ENCODE data around the gene FOXN3.
A peak's percentile ranks its signal among the peaks of the same experiment; 100 is the strongest.

The FOXN3 gene

DNA sequence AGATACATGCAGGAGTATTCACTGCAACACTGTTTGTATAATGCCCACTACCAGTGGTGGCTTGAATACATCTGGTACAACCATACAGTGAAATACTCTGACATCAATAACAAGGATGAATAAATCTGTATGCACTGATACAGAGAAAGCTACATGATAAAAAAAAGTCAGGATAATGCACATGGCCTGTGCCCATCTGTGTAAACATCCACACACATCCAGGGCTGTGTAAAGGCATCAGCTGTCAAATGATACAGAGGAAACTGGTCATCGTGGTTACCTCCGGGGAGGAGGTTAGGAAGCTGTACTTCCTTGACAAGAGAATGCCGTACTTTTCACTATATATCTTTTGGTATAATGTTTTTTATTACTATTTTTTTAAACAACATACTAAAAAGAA, 176.6 kb downstream of the FOXN3 start:
- intact Hi-C loops (cut with DNase I; ENCODE audit: low total_unique reads): loop anchor here (10.0 kb wide), 1 partner anchor 174 kb away; the partner anchor contains the start of gene FOXN3
- H3K27ac ChIP-seq: peak overlapping the region; percentile 57 to 64
- no peak for DNase-seq
- no peaks in the 10 kb centered on the region for H3K9me3 ChIP-seq
- peaks cover 0 to 64% (median 41%) of the 10 kb centered on the region in 4 donors for H3K4me1 ChIP-seq
- no peaks in the 10 kb centered on the region for H3K27me3 ChIP-seq
- no peaks in the 10 kb centered on the region for H3K36me3 ChIP-seq
- H3K4me3 ChIP-seq: no peak overlapping the region
- TF ChIP-seq, protein P1, sequence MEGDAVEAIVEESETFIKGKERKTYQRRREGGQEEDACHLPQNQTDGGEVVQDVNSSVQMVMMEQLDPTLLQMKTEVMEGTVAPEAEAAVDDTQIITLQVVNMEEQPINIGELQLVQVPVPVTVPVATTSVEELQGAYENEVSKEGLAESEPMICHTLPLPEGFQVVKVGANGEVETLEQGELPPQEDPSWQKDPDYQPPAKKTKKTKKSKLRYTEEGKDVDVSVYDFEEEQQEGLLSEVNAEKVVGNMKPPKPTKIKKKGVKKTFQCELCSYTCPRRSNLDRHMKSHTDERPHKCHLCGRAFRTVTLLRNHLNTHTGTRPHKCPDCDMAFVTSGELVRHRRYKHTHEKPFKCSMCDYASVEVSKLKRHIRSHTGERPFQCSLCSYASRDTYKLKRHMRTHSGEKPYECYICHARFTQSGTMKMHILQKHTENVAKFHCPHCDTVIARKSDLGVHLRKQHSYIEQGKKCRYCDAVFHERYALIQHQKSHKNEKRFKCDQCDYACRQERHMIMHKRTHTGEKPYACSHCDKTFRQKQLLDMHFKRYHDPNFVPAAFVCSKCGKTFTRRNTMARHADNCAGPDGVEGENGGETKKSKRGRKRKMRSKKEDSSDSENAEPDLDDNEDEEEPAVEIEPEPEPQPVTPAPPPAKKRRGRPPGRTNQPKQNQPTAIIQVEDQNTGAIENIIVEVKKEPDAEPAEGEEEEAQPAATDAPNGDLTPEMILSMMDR (IDR thresholded peaks at IDR 0.05): no peak

DNA sequence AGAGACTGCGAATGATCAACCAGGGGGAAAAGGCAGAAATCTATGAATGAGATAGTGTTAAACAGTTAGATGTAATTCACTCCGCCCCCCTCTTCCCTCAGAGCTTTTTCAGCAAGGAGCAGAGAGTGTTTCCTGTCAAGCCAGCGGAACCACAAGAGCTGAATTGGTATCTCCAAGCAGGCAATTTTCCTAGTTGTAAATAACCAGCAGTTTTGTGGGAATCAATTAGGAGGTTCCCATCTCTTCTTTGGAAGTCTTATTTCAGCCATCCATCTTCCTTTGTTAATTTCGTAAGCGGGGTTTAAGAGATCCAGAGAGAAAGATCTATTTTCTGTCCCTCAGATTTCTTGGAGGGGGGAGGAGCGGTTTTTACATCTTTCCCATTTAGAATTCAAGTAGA, 178.0 kb downstream of the FOXN3 start:
- no peak overlapping the region for H3K4me3 ChIP-seq
- no peak overlapping the region for H3K27ac ChIP-seq
- H3K9me3 ChIP-seq: no peaks in the 10 kb centered on the region
- H3K4me1 ChIP-seq: peaks cover 0 to 63% (median 41%) of the 10 kb centered on the region in 4 donors
- H3K36me3 ChIP-seq: no peaks in the 10 kb centered on the region
- TF ChIP-seq, protein P1 (IDR thresholded peaks at IDR 0.05): no peak
- no peaks in the 10 kb centered on the region for H3K27me3 ChIP-seq
- no peak for DNase-seq
- intact Hi-C loops (cut with DNase I; ENCODE audit: low total_unique reads): loop anchor here (10.0 kb wide), 3 partner anchors 66 to 676 kb away; no protein-coding TSS in a partner anchor

DNA sequence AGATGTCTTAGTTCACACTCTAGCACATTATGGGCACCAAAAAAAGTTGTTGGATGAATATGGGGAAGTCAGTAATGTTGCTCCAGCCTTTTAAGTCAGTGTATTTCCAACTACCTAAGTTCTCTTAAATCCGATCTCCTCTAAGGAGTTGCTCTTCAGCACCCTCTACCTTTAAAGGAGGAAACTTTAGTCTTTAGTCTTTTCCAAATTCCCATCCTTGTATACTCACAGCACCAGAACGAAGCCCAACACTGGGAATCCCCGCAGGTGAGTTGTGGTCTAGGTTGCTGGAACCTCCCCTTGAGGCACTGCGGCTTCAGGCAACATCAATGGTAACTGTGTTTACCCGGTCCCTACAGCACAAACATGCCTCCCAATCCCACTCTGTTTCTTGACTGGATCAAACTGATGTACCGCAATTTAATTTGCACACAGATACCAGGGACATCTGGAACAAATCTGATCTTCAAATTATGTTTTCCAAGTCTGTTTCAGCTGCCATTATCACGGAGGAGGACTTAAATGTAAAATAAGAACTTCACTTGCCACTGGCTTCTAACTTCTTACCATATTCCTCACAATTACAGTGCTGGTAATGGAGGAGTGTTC, 179.0 kb downstream of the FOXN3 start:
- TF ChIP-seq, protein P1 (IDR thresholded peaks at IDR 0.05): peak; percentile 45 to 51
- intact Hi-C loops (cut with DNase I; ENCODE audit: low total_unique reads): loop anchor here (10.0 kb wide), 3 partner anchors 67 to 677 kb away; no protein-coding TSS in a partner anchor
- Histone ChIP-seq H3K36me3 (no peaks in the 10 kb centered on the region), H3K4me1 (peaks cover 0 to 59% (median 33%) of the 10 kb centered on the region in 4 donors), H3K9me3 (no peaks in the 10 kb centered on the region), H3K27me3 (no peaks in the 10 kb centered on the region), H3K27ac (peak overlapping the region in 1 of 2 donors; percentile 5), H3K4me3 (no peak overlapping the region)
- no peak for DNase-seq

DNA sequence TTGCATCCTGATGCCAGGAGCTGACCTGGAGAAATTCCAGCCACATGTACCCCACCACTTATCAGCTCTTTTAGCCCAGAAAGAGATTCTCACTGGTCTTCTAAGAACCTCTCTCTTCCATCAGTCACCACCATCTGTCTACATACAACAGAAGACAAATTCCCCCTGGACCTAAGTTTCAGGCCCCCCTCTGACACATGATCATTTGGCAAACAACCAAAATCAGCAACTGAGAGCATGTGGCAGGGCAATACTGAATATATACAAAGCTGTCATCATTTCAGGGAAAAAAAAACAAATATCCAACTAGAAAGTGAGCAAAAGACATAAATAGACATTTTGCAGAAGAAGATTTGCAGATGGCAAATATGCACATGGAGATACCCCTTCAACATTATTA, 180.2 kb downstream of the FOXN3 start:
- intact Hi-C loops (cut with DNase I; ENCODE audit: low total_unique reads): loop anchor here (10.0 kb wide), 3 partner anchors 68 to 678 kb away; no protein-coding TSS in a partner anchor
- peak overlapping the region; percentile 3 to 45 for H3K27ac ChIP-seq
- H3K36me3 ChIP-seq: no peaks in the 10 kb centered on the region
- TF ChIP-seq, protein P1 (IDR thresholded peaks at IDR 0.05): no peak
- H3K4me1 ChIP-seq: peaks cover 0 to 47% (median 25%) of the 10 kb centered on the region in 4 donors
- H3K27me3 ChIP-seq: no peaks in the 10 kb centered on the region
- H3K9me3 ChIP-seq: no peaks in the 10 kb centered on the region
- H3K4me3 ChIP-seq: no peak overlapping the region
- DNase-seq: no peak

DNA sequence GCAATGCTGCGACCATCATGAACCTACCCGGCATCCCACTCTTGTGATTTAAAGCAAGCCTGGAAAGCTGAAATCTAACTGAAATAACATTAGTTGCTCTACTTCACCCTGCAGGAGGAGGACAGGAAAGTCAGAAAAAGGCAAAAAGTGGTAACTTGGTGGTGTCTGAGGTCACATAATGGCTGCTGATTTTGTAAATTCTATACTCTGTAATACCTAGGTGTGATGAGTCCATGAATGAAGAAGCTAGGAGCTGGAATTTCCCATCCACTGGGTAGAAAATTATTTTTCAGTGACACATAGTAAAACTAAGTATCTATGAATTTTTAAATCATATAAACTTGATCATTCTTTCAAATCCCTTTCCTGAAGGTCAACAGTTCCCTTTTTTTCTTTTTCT, 183.8 kb downstream of the FOXN3 start:
- H3K36me3 ChIP-seq: no peaks in the 10 kb centered on the region
- TF ChIP-seq, protein P1 (IDR thresholded peaks at IDR 0.05): no peak
- no peak overlapping the region for H3K27ac ChIP-seq
- intact Hi-C loops (cut with DNase I; ENCODE audit: low total_unique reads): loop anchor here (10.0 kb wide), 3 partner anchors 72 to 682 kb away; no protein-coding TSS in a partner anchor
- no peak for DNase-seq
- no peak overlapping the region for H3K4me3 ChIP-seq
- H3K9me3 ChIP-seq: no peaks in the 10 kb centered on the region
- no peaks in the 10 kb centered on the region for H3K27me3 ChIP-seq
- H3K4me1 ChIP-seq: peaks cover 0 to 52% (median 26%) of the 10 kb centered on the region in 4 donors
